HG03439 (cell line): ENCODE results near the gene FAM111A.

ENCODE experiments used
- ATAC-seq: cut with Tn5 transposase; IDR thresholded peaks from one replicate; pipeline ENCODE4 v1.9.1; 2021; ENCODE audit warnings: mild to moderate bottlenecking, moderate library complexity; ENCODE audit not compliant: unreplicated experiment

The FAM111A gene

DNA sequence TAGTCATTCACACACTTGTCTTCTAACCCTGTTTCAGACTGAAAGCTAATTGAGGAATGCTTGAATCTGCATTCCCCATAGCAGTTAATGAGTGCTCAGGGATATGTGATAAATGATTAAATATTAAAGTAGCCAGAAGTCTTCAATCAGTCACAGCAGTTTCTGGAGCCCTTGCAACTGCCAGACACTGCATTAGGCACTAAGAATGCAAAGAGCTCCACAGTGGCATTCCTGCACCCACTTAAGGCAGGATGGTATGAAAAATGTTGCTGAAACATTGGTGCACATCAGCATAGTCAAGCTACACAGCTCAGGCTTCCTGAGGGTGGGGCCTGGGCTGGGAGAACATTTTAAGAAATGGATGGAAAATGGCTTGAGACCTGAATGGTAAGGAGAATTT is 35.7 kb downstream of the FAM111A start:
- no peak for ATAC-seq

DNA sequence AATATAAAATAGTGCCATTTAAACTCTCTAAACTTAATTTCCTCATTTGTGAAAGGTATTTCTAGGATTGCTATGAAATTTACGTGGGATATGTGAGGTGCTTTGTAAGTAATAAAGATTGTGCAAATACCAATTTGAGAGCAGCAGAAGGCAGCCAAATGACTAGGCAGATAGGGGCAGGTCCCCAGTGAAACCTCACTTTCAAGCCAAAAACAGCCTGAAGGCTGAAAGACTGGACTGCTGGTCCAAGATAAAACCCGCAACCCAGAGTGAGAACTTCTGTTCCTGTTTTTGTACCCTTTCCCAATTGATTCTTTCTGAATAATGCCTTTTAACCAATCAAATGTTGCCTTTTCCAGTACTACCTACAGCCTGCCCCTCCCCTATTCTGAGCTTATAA is 36.5 kb downstream of the FAM111A start:
- ATAC-seq: no peak

DNA sequence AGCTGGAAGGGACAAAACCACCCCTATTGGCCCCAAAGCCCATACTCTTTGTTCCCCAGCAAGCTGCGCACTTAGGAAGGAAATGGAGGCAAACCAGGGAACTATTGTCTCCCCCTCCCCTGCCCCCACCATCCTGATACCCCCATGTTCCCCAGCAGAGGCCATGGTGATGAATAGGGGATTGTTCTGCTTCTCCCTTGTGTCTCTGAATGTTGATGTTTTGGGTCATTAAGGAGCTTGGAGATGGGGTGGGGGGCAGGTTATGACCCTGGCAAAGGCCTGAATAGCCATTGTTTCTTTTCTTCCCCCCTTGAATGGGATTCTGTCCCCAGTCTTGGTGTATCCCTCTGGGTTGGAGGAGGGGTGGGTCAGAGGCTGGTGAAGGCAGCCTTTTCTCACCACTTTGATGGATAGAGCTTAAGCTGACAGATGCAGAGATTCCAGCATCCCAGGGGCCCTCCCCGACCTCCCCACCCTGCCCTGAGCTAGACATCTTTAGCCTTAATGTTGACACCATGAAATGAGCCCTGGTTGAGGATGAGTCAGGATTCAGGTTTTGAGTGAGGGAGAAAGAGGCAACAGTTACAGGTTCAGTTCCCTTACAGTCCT is 37.6 kb downstream of the FAM111A start:
- ATAC-seq: no peak

DNA sequence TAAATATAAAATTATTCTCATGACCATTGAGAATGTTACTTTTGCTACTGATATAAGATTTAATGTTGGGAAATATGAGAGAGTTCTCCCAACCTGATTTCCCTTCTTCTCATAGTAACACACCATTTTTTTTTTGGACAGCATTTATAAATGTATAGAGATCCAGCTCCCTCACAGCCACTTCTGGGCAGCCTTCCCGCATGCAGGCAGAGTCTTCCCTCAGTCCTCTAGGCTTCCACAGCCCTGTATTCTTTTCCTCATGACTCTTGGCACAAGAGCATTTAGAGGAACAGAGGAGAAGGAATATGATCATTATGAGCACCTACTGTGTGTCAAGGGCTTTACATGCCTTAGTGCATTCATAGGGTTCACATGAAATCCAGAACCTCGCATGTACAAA is 38.3 kb downstream of the FAM111A start:
- no peak for ATAC-seq

DNA sequence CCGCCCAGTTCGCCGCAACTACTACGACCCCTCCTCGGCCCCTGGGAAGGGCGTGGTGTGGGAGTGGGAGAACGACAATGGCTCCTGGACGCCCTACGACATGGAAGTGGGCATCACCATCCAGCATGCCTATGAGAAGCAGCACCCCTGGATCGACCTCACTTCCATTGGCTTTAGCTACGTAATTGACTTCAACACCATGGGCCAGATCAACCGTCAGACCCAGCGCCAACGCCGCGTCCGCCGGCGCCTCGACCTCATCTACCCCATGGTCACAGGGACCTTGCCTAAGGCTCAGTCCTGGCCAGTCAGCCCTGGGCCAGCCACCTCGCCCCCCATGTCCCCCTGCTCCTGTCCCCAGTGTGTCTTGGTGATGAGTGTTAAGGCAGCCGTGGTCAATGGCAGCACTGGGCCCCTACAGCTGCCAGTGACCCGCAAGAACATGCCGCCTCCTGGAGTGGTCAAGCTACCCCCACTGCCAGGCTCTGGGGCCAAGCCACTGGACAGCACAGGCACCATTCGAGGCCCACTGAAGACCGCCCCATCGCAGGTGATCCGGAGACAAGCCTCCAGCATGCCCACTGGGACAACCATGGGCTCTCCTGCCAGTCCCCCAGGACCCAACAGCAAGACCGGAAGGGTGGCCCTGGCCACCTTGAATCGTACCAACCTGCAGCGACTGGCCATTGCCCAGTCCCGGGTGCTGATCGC is 39.2 kb downstream of the FAM111A start:
- ATAC-seq: no peak

DNA sequence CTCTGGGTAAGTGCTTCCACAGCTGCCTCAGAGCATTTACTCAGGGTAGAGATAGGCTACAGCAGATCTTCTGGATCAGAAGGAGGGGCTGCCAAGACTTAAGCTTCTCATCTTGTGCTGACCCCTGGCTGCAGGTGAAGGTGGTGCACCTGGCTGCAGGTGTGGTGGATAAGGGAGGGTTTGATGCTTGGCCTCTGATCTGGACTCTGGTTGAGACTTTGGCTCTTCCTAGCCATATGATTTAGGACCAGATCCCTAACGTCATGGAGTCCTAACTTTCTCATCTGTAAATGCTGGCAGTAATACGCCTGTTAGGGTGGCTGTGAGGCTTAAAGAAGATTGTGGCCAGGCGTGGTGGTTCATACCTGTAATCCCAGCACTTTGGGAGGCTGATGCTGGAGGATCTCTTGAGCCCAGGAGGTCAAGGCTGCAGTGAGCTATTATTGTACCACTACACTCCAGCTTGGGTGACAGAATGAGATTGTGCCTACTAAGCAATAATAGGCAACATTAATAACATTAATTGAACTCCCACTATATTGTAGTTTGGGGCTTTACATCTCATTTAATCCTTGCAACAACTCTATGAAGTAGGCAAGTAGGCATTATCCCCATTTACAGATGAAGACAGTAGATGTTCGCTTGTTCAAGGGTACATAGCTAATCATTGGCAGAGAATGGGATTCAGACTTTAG is 39.9 kb downstream of the FAM111A start:
- no peak for ATAC-seq

DNA sequence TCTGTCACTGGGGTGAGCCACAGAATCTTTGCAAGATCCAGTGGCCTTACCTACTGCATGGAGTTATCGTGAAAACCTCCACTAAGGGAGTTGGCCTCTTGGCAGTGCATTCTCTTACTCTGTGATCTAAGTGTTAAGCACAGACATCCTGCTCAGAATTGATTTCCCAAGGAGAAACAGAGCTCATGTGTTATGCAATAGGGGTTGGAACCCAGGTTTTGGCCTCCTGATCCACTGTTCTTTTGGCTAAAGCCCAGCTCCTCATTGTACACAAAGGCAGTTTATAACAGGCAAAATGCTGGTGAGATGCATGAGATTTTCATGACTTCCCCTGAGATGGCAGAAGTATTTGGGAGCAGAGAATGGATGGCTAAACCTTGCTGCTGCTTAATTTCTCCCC is 41.1 kb downstream of the FAM111A start:
- ATAC-seq: no peak

DNA sequence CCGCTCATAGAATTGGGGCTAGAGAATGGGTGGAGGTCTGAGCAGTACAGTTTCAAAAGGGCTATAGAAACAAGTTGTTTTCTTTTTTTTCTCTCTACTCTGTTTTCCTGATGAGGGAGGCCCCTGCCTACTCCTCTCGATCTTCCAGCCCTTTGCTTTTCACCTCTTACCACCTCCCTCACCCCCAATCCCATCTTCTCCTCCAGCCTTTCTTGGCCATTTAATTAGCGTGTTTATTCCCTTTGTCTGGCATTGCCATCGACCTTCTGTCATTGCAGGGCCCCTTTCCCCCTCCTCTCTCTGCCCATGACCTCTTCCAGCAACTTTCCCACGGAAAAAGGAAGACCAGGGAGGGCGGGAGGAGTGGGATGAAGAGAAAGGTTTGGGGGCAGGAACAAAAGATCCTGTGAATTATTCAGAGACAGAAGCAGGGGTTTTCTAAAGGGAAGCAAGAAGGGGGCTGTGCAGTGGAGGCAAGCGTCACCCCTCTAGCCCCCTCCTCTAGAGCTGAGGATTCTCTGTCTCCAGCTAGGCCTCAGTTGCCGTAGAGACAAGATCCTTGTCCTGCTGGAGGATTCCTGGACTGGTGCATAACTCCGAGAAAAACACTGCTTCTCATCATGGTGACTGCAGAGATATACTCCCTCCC is 42.2 kb downstream of the FAM111A start:
- ATAC-seq: no peak

DNA sequence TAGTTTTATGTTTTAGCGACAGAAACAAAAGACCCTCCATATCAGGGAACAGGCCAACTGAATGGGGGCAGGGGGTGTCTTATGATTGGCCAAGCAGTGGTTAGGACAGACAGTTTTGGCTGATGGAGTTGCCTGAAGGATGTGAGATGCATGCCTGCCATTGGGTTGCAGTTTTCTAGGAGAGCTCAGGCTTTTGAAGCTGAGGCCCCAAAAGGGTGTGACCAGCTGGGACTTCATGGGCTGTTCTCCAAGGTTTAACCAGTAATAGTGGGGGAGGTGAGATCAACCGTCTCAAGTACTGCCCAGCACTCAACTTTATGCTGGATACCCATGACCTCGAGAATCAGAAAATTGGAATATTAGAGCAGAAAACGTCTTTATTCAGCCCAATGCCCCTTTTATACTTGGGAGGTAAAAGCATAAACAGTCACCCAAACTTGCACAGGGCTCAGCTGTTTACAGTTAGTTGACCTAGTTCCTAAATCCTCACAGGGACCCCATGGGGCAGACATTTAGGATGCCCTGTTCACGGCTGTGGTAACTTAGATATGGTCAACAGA is 42.8 kb downstream of the FAM111A start:
- no peak for ATAC-seq

DNA sequence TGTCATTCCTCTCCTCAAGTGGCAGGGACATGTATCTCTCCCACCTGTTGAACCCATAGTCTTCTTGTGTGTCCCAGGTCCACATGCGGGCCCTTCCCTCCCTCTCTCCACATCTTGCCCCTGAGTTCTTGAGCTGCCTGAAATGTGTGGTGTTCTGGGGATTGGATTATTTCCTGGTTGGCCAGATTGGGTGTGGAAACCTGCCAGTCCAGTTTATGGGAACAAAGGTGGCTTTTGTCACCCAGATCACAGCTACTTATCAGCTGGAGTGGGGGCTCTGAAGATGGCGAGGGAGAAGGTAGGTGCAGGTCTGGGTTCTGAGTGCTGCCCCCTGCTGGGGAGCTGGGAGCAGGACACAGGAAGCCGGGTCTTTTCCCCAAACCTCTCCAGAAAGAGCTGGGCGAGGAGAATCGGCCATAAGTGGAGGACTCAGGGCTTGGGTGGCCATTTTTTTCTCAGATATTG is 43.5 kb downstream of the FAM111A start:
- peak; percentile 69 for ATAC-seq

DNA sequence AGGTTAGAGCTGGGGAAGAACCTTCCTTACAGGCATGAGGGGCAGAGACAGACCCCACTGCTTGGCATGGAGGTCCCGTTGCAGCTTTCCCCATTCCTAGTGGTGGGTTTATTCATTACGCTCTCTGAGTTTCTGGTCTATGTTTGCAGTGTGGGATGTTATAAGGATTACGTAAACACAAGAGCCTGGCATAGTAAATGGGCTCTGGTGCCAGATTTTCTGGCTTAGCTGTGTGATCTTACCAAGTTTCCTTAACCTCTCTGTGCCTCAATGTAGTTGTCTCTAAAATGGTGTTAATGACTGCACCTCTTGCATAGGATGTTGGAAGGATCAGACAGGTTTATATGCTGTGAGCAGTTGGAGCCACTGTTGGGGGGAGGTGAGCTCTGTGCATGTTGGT is 44.4 kb downstream of the FAM111A start:
- no peak for ATAC-seq

DNA sequence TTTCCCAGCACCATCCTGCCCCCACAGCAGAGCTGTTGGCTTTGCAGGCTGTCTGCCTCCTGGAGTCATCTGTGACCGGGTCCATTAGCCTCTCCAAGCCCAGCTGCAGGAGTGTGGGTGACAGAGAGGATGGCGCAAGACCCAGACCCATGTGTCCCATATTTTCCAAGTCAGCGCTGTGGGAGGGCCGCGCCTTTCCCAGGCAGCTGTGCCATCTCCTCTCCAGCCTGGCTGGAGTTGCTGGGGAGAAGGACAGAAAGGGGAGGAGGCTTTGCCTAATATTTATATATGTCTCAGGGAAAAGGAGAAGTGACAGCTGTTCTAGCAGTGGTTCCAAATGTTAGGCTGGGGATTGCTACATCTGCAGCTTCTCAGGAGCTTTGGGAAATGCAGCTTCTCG is 44.9 kb downstream of the FAM111A start:
- ATAC-seq: no peak

DNA sequence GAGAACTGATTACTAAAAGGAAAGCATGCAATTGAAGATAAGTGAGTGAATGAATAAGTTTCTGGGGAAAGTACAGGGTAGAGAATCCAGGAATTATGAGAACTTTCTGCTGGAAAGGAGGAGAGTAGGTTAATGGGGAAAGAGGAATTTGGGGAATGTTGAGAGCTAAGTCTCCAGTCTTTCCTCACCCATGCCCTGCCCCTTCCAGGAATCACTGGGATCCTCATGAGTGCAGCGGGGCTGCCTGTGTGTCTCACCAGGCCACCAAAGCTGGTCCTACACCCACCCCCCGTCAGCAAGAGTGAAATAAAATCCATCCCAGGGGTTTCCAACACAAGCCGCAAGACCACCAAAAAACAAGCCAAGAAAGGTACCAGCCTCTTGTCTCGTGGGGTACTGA is 46.3 kb downstream of the FAM111A start:
- no peak for ATAC-seq

DNA sequence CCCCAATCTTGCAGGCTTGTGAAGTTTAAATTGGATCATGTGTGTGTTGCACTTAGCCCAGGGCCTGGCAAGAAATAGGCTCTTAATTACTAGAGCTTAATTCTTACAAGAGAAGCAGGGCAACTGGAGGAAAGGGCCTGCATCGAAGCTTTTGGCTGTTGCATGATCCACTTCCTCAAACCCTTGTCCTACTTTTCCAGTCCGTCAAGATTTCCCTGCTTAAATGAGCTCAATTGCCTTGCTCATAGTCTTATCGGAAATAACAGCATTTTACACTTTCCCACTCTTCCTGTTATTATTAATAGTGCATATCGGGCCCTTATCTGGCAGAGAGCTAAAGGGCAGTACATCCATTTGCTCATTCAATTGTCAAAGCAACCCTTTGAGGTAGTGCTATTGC is 47.3 kb downstream of the FAM111A start:
- ATAC-seq: no peak

DNA sequence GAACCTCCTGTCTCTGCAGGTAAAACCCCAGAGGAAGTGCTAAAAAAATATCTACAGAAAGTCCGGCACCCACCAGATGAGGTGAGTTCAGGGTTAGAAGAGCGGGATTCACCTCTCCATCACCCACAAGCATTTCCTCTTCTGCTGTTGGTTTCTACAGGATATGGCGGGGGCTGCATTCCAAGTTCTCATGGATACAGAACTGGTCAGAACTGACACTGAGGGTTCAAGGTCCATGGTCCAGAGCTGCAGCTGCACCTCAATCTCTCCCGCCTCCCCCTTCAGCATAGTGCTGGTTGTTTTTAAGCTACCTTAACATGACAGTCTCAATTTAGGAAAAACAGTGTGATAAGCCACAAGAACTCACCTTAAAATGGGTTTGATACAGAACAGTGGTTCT is 48.4 kb downstream of the FAM111A start:
- no peak for ATAC-seq

DNA sequence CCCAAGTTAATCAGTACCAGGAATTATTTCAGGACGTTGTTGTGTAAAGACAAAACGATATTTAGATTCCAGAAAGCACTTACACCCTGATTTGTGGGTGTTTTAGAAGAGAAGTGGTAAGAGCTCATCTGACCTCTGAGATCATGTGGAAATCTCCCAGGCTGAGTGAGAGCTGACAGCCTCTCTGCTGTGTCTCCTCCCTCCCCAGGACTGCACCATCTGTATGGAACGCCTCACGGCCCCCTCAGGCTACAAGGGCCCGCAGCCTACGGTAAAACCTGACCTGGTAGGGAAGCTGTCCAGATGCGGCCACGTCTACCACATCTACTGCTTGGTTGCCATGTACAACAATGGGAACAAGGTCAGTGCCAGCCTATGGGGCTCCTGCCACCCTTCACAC is 49.2 kb downstream of the FAM111A start:
- ATAC-seq: no peak

DNA sequence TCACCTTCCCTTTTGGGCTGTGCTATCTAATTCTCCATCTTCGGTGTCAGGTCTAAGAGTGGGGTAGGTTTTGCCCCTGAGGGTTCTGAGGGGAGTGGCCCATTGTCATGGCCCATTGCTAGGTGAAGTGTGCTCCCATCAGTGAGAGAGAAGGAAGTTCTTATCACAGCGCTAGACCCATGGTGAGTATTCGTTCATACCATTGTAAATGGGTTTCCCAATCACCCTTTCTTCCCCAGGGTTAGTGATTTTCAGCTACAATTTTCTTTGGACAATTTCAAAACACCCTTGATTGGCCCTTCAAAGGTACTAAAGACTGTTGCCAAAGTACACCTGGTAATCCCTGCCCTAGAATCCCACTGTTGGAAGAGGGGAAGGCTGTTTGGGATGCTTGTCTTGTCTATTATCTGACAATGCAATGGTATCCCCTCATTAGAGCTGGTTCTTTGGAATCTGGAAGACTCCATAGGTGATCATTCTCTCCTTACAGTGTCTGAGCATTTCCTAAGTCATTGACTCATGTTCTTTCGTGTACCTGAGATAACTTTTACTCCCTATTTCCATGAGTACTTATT is 49.9 kb downstream of the FAM111A start:
- no peak for ATAC-seq

DNA sequence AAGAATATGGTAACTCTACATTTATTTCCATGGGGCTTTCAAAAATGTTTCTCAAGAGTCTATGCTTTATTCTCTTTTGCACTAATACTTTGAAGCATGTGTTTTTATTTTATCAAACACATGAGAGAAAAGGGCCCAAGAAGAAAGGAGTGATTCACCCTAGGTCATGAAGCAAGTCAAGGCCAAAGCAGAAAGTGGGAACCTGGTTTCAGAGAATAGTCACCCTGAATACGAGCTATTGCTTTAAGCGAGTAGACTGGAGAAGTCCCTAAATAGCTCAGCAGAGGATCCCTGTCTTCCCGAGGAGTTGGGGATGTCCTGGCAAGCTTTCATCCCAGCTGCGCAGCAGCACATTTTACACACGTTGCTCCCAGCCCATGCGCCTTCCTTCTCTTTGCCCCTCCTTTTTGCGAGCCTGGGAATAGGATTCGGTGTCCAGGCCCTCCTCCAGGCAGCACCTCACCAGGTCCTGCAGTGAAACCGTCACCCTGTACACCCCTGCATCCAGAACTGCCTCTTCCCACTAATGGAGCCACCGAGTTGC is 51.0 kb downstream of the FAM111A start:
- ATAC-seq: no peak

DNA sequence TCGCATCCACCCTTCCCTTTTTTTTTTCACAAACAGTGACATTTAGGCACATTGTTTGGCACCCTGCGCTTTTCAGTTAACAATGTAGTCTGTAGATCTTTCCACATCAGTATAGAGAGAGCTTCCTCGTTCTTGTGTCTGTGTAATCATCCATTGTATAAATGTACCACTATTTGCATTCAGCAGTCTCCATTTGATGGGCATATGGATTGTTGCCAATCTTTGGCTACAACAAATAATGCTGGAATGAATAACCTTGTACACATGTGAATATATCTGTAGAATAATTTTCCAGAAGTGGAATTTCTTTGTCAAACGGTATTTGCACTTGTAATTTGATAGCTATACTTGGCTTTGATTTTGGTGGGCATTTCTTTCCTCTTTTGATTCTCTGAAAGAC is 52.9 kb downstream of the FAM111A start:
- ATAC-seq: no peak

DNA sequence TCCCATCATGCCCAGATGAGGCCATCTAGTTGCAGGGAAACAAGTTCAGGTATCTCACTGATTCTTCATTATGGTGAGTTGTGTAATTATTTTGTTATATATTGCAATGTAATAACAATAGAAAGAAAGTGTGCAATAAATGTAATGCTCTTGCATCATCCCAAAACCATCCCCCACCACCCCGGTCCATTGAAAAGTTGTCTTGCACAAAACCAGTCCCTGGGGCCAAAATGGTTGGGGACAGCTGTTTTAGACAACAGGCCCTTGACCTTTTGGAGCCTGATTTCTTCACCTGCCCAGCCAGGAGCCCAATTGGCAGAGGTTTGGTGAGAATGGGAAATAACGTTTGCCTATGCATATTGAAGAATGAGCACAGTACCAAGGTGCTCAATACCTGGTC is 54.1 kb downstream of the FAM111A start:
- ATAC-seq: no peak

DNA sequence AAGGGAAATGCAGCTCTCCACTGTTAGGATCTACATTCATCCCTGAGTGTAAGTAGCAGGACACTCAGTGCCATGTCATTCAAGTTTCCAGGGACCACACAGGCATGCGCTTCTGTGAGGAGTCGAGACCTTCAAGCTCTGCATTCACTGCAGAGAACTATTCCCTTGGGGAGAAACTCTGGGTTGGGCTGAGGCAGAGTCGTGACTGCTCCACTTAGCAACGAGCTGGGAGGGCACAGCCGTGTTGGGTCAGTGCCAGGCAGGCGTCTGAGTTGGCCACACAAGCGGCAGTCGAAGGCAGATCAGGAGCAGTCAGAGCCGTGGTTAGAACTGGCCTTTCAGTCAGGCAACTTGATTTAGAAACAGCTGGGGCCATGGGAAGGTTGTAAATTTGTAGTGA is 55.3 kb downstream of the FAM111A start:
- ATAC-seq: no peak
